Measurements from ENCODE around the gene MYADML2.

DNA sequence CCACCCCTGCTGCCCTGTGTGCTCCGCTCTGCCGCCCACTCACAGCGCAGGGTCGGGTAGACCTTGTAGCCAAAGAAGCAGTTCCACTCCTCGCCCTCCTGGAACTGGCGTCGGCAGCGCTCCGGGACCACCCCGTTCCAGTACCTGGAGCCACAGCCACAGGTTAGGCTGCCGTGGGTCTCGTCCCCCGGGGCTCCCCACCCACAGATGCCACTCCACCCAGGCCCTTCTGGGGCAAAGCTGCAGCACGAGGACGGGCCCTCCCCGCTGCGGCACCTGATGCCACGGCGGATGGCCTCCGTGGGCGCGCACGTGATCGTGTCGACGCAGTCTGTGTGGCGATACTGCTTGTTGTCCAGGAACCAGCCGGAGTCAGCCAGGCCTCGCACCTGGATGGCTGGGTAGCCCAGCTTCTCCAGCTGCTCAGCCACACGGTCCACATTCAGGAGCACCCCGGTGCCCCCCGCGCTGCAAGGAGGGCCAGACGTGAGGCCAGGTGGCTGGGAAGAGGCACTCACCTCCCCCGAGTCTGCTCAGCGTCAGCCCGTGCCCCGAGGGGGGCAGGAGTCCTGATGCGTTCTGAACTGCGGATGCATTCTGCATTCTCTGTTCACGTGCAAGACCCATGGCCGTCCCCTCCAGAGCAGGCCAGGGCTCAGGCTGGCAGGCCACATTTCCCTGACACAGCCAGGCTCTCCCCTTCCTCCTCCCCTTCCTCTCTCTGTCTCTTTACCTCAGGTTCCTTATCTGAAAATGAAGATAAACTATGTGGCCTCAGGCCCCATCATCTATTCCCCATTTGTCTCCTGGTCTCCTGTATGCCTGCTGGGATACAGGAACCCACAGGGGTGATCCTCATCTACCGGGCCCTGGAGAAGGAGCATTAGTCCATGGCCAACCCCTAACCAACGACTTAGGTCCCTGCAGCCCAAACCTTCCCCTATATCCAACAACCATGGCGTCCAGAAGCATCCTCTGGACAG is 9.9 kb upstream of the MYADML2 start:
- TF ChIP-seq, protein P1, sequence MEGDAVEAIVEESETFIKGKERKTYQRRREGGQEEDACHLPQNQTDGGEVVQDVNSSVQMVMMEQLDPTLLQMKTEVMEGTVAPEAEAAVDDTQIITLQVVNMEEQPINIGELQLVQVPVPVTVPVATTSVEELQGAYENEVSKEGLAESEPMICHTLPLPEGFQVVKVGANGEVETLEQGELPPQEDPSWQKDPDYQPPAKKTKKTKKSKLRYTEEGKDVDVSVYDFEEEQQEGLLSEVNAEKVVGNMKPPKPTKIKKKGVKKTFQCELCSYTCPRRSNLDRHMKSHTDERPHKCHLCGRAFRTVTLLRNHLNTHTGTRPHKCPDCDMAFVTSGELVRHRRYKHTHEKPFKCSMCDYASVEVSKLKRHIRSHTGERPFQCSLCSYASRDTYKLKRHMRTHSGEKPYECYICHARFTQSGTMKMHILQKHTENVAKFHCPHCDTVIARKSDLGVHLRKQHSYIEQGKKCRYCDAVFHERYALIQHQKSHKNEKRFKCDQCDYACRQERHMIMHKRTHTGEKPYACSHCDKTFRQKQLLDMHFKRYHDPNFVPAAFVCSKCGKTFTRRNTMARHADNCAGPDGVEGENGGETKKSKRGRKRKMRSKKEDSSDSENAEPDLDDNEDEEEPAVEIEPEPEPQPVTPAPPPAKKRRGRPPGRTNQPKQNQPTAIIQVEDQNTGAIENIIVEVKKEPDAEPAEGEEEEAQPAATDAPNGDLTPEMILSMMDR (IDR thresholded peaks at IDR 0.05), result no peak
- TF ChIP-seq POLR2A (IDR thresholded peaks at IDR 0.05), result no peak
